ENCODE measurements around the gene ETAA1.

- TF ChIP-seq EZH2 (IDR thresholded peaks at IDR 0.05; ENCODE audit: borderline replicate concordance, low read length), result no peak
- TF ChIP-seq CTCF (IDR thresholded peaks at IDR 0.05; ENCODE audit: low read length), result no peak
Measured at GRCh38 chr2:67437114-67437513, 40.0 kb downstream of the ETAA1 start.

All from OCI-LY1 (cell line).